Spleen (tissue), 7 donors: ENCODE data around the gene VEGFB.

Experiments
- POLR2A ChIP-seq, 3 donors: fragments of 450-650 bp; IDR thresholded peaks; one replicate each; pipeline ENCODE4 v1.5.1; 2017; ENCODE audit warnings: antibody characterized with exemption in 3 of 3, mild to moderate bottlenecking in 1 of 3
- POLR2AphosphoS5 ChIP-seq, 3 donors: sonication (generic); formaldehyde crosslinking; IDR thresholded peaks; one replicate each; pipeline ENCODE4 v1.5.1; 2017; ENCODE audit warnings: antibody characterized with exemption in 3 of 3
- TF ChIP-seq, protein P1 (sequence below), 11 experiments: fragments of 200-600 bp in 7 of 11; fragments of 450-650 bp in 4 of 11; sonication (generic) in 4 of 11; IDR thresholded peaks in 8 of 11; conservative IDR thresholded peaks in 3 of 11; 1 replicate in 7 of 11; 2 replicates in 4 of 11; pipeline versions ENCODE4 v1.4.0 to v1.8.0; 2016 to 2021; ENCODE audit warnings: antibody characterized with exemption in 11 of 11, inconsistent platforms in 4 of 11, mild to moderate bottlenecking in 1 of 11
- donor health status: DM: no; HTN: no; CAD: no; lungs with moderate emphysema.
- donor health status: DM: no; HTN: no; CAD: no.
- donor health status: DM: no; HTN: no; CAD: no.

- TF ChIP-seq, protein P1, sequence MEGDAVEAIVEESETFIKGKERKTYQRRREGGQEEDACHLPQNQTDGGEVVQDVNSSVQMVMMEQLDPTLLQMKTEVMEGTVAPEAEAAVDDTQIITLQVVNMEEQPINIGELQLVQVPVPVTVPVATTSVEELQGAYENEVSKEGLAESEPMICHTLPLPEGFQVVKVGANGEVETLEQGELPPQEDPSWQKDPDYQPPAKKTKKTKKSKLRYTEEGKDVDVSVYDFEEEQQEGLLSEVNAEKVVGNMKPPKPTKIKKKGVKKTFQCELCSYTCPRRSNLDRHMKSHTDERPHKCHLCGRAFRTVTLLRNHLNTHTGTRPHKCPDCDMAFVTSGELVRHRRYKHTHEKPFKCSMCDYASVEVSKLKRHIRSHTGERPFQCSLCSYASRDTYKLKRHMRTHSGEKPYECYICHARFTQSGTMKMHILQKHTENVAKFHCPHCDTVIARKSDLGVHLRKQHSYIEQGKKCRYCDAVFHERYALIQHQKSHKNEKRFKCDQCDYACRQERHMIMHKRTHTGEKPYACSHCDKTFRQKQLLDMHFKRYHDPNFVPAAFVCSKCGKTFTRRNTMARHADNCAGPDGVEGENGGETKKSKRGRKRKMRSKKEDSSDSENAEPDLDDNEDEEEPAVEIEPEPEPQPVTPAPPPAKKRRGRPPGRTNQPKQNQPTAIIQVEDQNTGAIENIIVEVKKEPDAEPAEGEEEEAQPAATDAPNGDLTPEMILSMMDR (IDR thresholded peaks at IDR 0.05 in 8 of 11, conservative IDR thresholded peaks at IDR 0.05 in 3 of 11), result no peak
- TF ChIP-seq POLR2AphosphoS5 (IDR thresholded peaks at IDR 0.05) (peak in 2 of 3 donors; percentile 40 to 47), POLR2A (IDR thresholded peaks at IDR 0.05) (no peak)
Measured at GRCh38 chr11:64238076-64238475, 3.7 kb downstream of the VEGFB start.
